T-helper 17 cell (primary cell): ENCODE measurements around the gene ANK2. TPM values are rescaled to one million over a fixed set of nuclear protein-coding genes. Genes with fewer than 3 reads are reported as not detected.
"Not testable (repeated sequence)": the region's sequence is repeated elsewhere in the genome, so short reads cannot be mapped to it uniquely, and the experiment has no call there.

Experiments
- ATAC-seq: fragments of 150-1000 bp; cut with Tn5 transposase; 2 replicates; pipeline ENCODE4 v1.10.0; 2021; ENCODE audit warnings: mild to moderate bottlenecking, moderate library complexity
- DNase-seq, 3 donors: peaks; one replicate each; pipeline versions ENCODE4 v3.0.0 to v3.0.0-alpha.2; 2020 to 2021
- H3K9me3 ChIP-seq: one replicate; pipeline ENCODE4 v1.7.0; 2013; ENCODE audit warnings: low read length, mild to moderate bottlenecking; ENCODE audit not compliant: control insufficient read depth, poor library complexity, severe bottlenecking
- H3K27ac Mint-ChIP-seq: one replicate; pipeline ENCODE4 v1.8.0; 2022; ENCODE audit warnings: mild to moderate bottlenecking, moderate library complexity, mixed read lengths
- H3K27me3 Mint-ChIP-seq: one replicate; pipeline ENCODE4 v1.8.0; 2022; ENCODE audit warnings: mixed read lengths
- H3K36me3 Mint-ChIP-seq: one replicate; pipeline ENCODE4 v1.8.0; 2022; ENCODE audit warnings: low read depth, mixed read lengths
- H3K4me1 Mint-ChIP-seq: one replicate; pipeline ENCODE4 v1.8.0; 2022; ENCODE audit warnings: mild to moderate bottlenecking, mixed read lengths
- H3K4me3 Mint-ChIP-seq: one replicate; pipeline ENCODE4 v1.8.0; 2022; ENCODE audit warnings: mild to moderate bottlenecking, moderate library complexity, mixed read lengths
- total RNA-seq, 4 donors: library from RNA in 2 of 4; stranded (reverse) in 2 of 4; gene quantifications; one replicate each; pipeline ENCODE4 v1.2.3 and lab custom pipeline; 2022 to 2026

The ANK2 gene
- total RNA-seq, 2 donors from 2014 or later = 0.25 to 1.2 TPM

- Mint-ChIP-seq H3K27me3 (peaks cover 10% of the 10 kb centered on the region), H3K27ac (no peak overlapping the region), H3K36me3 (no peaks in the 10 kb centered on the region), H3K4me3 (no peak overlapping the region), H3K4me1 (no peaks in the 10 kb centered on the region)
- DNase-seq = no peak
- no peaks in the 10 kb centered on the region for H3K9me3 ChIP-seq
- ATAC-seq = no peak
Observed at GRCh38 chr4:113057891-113058290, 8.4 kb downstream of the ANK2 start.

GRCh38 chr4:113059449-113060182 lies 10.2 kb downstream of the ANK2 start:
- Mint-ChIP-seq H3K27me3 (peaks cover 13% of the 10 kb centered on the region), H3K27ac (no peak overlapping the region)

GRCh38 chr4:113060853-113061252 lies 11.4 kb downstream of the ANK2 start:
- no peak overlapping the region for H3K27ac Mint-ChIP-seq
- H3K27me3 Mint-ChIP-seq = peaks cover 11% of the 10 kb centered on the region
- H3K4me1 Mint-ChIP-seq = no peaks in the 10 kb centered on the region
- DNase-seq (no peak), ATAC-seq (no peak)
- H3K4me3 Mint-ChIP-seq = no peak overlapping the region
- no peaks in the 10 kb centered on the region for H3K36me3 Mint-ChIP-seq
- no peaks in the 10 kb centered on the region for H3K9me3 ChIP-seq

More at GRCh38 chr4:113059449-113060182, 10.2 kb downstream of the ANK2 start:
- DNase-seq = no peak
- Mint-ChIP-seq H3K36me3 (no peaks in the 10 kb centered on the region), H3K4me1 (no peaks in the 10 kb centered on the region), H3K4me3 (no peak overlapping the region)
- H3K9me3 ChIP-seq = no peaks in the 10 kb centered on the region
- no peak for ATAC-seq

GRCh38 chr4:113064244-113064643 lies 14.8 kb downstream of the ANK2 start:
- DNase-seq = no peak
- Mint-ChIP-seq H3K4me3 (no peak overlapping the region), H3K27ac (no peak overlapping the region), H3K36me3 (no peaks in the 10 kb centered on the region), H3K4me1 (no peaks in the 10 kb centered on the region), H3K27me3 (peaks cover 26% of the 10 kb centered on the region)
- no peak for ATAC-seq
- no peaks in the 10 kb centered on the region for H3K9me3 ChIP-seq

- no peaks in the 10 kb centered on the region for H3K4me1 Mint-ChIP-seq
- H3K27me3 Mint-ChIP-seq = peaks cover 26% of the 10 kb centered on the region
- H3K9me3 ChIP-seq = no peaks in the 10 kb centered on the region
- H3K36me3 Mint-ChIP-seq = no peaks in the 10 kb centered on the region
- DNase-seq = no peak
- no peak overlapping the region for H3K4me3 Mint-ChIP-seq
- no peak overlapping the region for H3K27ac Mint-ChIP-seq
- no peak for ATAC-seq
Observed at GRCh38 chr4:113065629-113066028, 16.2 kb downstream of the ANK2 start.

GRCh38 chr4:113068771-113069170 lies 19.3 kb downstream of the ANK2 start:
- H3K4me1 Mint-ChIP-seq, H3K9me3 ChIP-seq, DNase-seq, H3K4me3 Mint-ChIP-seq, ATAC-seq, H3K36me3 Mint-ChIP-seq, H3K27ac Mint-ChIP-seq: not testable (repeated sequence)
- H3K27me3 Mint-ChIP-seq = peaks cover 22% of the 10 kb centered on the region

GRCh38 chr4:113069212-113069892 lies 19.9 kb downstream of the ANK2 start:
- no peak overlapping the region for H3K4me3 Mint-ChIP-seq
- no peak overlapping the region for H3K27ac Mint-ChIP-seq
- H3K36me3 Mint-ChIP-seq = no peaks in the 10 kb centered on the region
- ATAC-seq (no peak), DNase-seq (no peak)
- H3K4me1 Mint-ChIP-seq = no peaks in the 10 kb centered on the region
- no peaks in the 10 kb centered on the region for H3K9me3 ChIP-seq
- peaks cover 22% of the 10 kb centered on the region for H3K27me3 Mint-ChIP-seq

GRCh38 chr4:113070755-113071154 lies 21.3 kb downstream of the ANK2 start:
- Mint-ChIP-seq H3K27me3 (peaks cover 22% of the 10 kb centered on the region), H3K4me1 (no peaks in the 10 kb centered on the region), H3K36me3 (no peaks in the 10 kb centered on the region), H3K27ac (no peak overlapping the region), H3K4me3 (no peak overlapping the region)
- ATAC-seq = no peak
- DNase-seq = no peak
- no peaks in the 10 kb centered on the region for H3K9me3 ChIP-seq

GRCh38 chr4:113071274-113071673 lies 21.8 kb downstream of the ANK2 start:
- Mint-ChIP-seq H3K27ac (no peak overlapping the region), H3K36me3 (no peaks in the 10 kb centered on the region), H3K27me3 (peaks cover 20% of the 10 kb centered on the region), H3K4me3 (no peak overlapping the region), H3K4me1 (no peaks in the 10 kb centered on the region)
- DNase-seq = no peak
- no peak for ATAC-seq
- no peaks in the 10 kb centered on the region for H3K9me3 ChIP-seq

GRCh38 chr4:113071805-113072204 lies 22.4 kb downstream of the ANK2 start:
- H3K9me3 ChIP-seq = no peaks in the 10 kb centered on the region
- Mint-ChIP-seq H3K27me3 (peaks cover 14% of the 10 kb centered on the region), H3K36me3 (no peaks in the 10 kb centered on the region), H3K27ac (no peak overlapping the region), H3K4me1 (no peaks in the 10 kb centered on the region), H3K4me3 (no peak overlapping the region)
- ATAC-seq (no peak), DNase-seq (no peak)

- ATAC-seq (no peak), DNase-seq (no peak)
- Mint-ChIP-seq H3K27me3 (peaks cover 5% of the 10 kb centered on the region), H3K4me3 (no peak overlapping the region), H3K27ac (no peak overlapping the region), H3K4me1 (no peaks in the 10 kb centered on the region), H3K36me3 (no peaks in the 10 kb centered on the region)
- no peaks in the 10 kb centered on the region for H3K9me3 ChIP-seq
Observed at GRCh38 chr4:113073451-113074005, 24.1 kb downstream of the ANK2 start.

GRCh38 chr4:113077575-113077974 lies 28.1 kb downstream of the ANK2 start:
- Mint-ChIP-seq H3K27me3 (no peaks in the 10 kb centered on the region), H3K4me3 (no peak overlapping the region), H3K36me3 (no peaks in the 10 kb centered on the region), H3K4me1 (no peaks in the 10 kb centered on the region), H3K27ac (no peak overlapping the region)
- no peaks in the 10 kb centered on the region for H3K9me3 ChIP-seq
- DNase-seq = no peak
- ATAC-seq = no peak

GRCh38 chr4:113078066-113078465 lies 28.6 kb downstream of the ANK2 start:
- H3K4me3 Mint-ChIP-seq = no peak overlapping the region

More at GRCh38 chr4:113078066-113078465, 28.6 kb downstream of the ANK2 start:
- ATAC-seq (no peak), DNase-seq (no peak)
- no peaks in the 10 kb centered on the region for H3K9me3 ChIP-seq
- Mint-ChIP-seq H3K36me3 (no peaks in the 10 kb centered on the region), H3K27ac (no peak overlapping the region), H3K27me3 (no peaks in the 10 kb centered on the region), H3K4me1 (no peaks in the 10 kb centered on the region)
